Liver (tissue), 9 donors: ENCODE measurements around the gene SBF2. TPM values are rescaled to one million over a fixed set of nuclear protein-coding genes. Genes with fewer than 3 reads are reported as not detected.

Source experiments
- DNase-seq: peaks from one replicate; pipeline ENCODE4 v3.0.0-alpha.2; 2017; ENCODE audit warnings: low spot score
- H3K27ac ChIP-seq, 2 donors: one replicate each; pipeline ENCODE4 v1.7.0; 2013; ENCODE audit warnings: inconsistent platforms in 2 of 2, low read length in 2 of 2, control low read depth in 1 of 2, low read depth in 1 of 2, mild to moderate bottlenecking in 1 of 2
- H3K27me3 ChIP-seq, 4 donors: one replicate each; pipeline versions ENCODE4 v1.6.1 to v1.7.0; 2013; ENCODE audit warnings: low read length in 3 of 4, inconsistent platforms in 1 of 4, mild to moderate bottlenecking in 1 of 4, moderate library complexity in 1 of 4; ENCODE audit not compliant: control insufficient read depth in 4 of 4, insufficient read depth in 4 of 4
- H3K36me3 ChIP-seq, 4 donors: one replicate each; pipeline versions ENCODE4 v1.6.1 to v1.7.0; 2013; ENCODE audit warnings: low read length in 3 of 4, mild to moderate bottlenecking in 3 of 4, low read depth in 1 of 4, moderate library complexity in 1 of 4; ENCODE audit not compliant: control insufficient read depth in 4 of 4, insufficient read depth in 3 of 4
- H3K4me1 ChIP-seq, 4 donors: one replicate each; pipeline versions ENCODE4 v1.6.1 to v1.7.0; 2013; ENCODE audit warnings: low read length in 3 of 4, mild to moderate bottlenecking in 3 of 4, moderate library complexity in 1 of 4; ENCODE audit not compliant: control insufficient read depth in 4 of 4, insufficient read depth in 4 of 4
- H3K4me3 ChIP-seq, 3 donors: one replicate each; pipeline versions ENCODE4 v1.6.1 to v1.7.0; 2013; ENCODE audit warnings: low read length in 3 of 3, control low read depth in 1 of 3, low read depth in 1 of 3, mild to moderate bottlenecking in 1 of 3
- H3K9ac ChIP-seq, 2 donors: one replicate each; pipeline ENCODE4 v1.7.0; 2013; ENCODE audit warnings: low read length in 2 of 2, mild to moderate bottlenecking in 2 of 2, moderate library complexity in 2 of 2, control low read depth in 1 of 2, low read depth in 1 of 2
- H3K9me3 ChIP-seq, 4 donors: one replicate each; pipeline versions ENCODE4 v1.6.1 to v1.7.0; 2013; ENCODE audit warnings: low read length in 3 of 4; ENCODE audit not compliant: control insufficient read depth in 4 of 4
- EGR1 ChIP-seq, 2 donors: IDR thresholded peaks; 2 replicates each; pipeline ENCODE4 v1.6.1; 2016 to 2018; ENCODE audit warnings: antibody characterized with exemption in 2 of 2, low read depth in 2 of 2
- FOXA1 ChIP-seq: IDR thresholded peaks from 2 replicates; pipeline ENCODE4 v1.6.1; 2016; ENCODE audit warnings: antibody characterized with exemption
- FOXA2 ChIP-seq: IDR thresholded peaks from 2 replicates; pipeline ENCODE4 v1.6.1; 2016; ENCODE audit warnings: antibody characterized with exemption
- GABPA ChIP-seq, 2 donors: IDR thresholded peaks in 1 of 2; conservative IDR thresholded peaks in 1 of 2; 2 replicates each; pipeline ENCODE4 v1.6.1; 2016; ENCODE audit warnings: antibody characterized with exemption in 2 of 2, mild to moderate bottlenecking in 1 of 2, moderate library complexity in 1 of 2
- HNF4A ChIP-seq, 2 donors: conservative IDR thresholded peaks; 2 replicates each; pipeline ENCODE4 v1.6.1; 2016; ENCODE audit warnings: antibody characterized with exemption in 2 of 2, mild to moderate bottlenecking in 2 of 2
- HNF4G ChIP-seq: IDR thresholded peaks from 2 replicates; pipeline ENCODE4 v1.6.1; 2016; ENCODE audit warnings: antibody characterized with exemption
- JUND ChIP-seq, 2 donors: IDR thresholded peaks; 2 replicates each; pipeline ENCODE4 v1.6.1; 2016; ENCODE audit warnings: antibody characterized with exemption in 2 of 2
- NR2F2 ChIP-seq: IDR thresholded peaks from 2 replicates; pipeline ENCODE4 v1.6.1; 2016; ENCODE audit warnings: antibody characterized with exemption
- RAD21 ChIP-seq, 2 donors: IDR thresholded peaks; 2 replicates each; pipeline ENCODE4 v1.6.1; 2016; ENCODE audit warnings: antibody characterized with exemption in 2 of 2, mild to moderate bottlenecking in 2 of 2
- RXRA ChIP-seq, 2 donors: IDR thresholded peaks; 2 replicates each; pipeline ENCODE4 v1.6.1; 2017 to 2018; ENCODE audit warnings: antibody characterized with exemption in 2 of 2, mild to moderate bottlenecking in 1 of 2
- SP1 ChIP-seq: IDR thresholded peaks from 2 replicates; pipeline ENCODE4 v1.6.1; 2018; ENCODE audit warnings: antibody characterized with exemption, mild to moderate bottlenecking
- TAF1 ChIP-seq: conservative IDR thresholded peaks from 2 replicates; pipeline ENCODE4 v1.6.1; 2016; ENCODE audit warnings: antibody characterized with exemption, mild to moderate bottlenecking
- YY1 ChIP-seq: IDR thresholded peaks from 2 replicates; pipeline ENCODE4 v1.6.1; 2016; ENCODE audit warnings: antibody characterized with exemption, mild to moderate bottlenecking
- WGBS: extraction: QIAGEN DNeasy Blood & Tissue Kit; methylation state at CpG from one replicate; pipeline ENCODE4 v1.1.7; 2013; 5-methylcytosine and 5-hydroxymethylcytosine counted together
- polyA plus RNA-seq, 2 donors: library from polyadenylated mRNA; stranded (reverse) in 1 of 2; unstranded in 1 of 2; fragments of 200-250 nt in 1 of 2; fragments of >200 nt in 1 of 2; fragmentation: Nextera tagmentation in 1 of 2; extraction: Ambion mirVana in 1 of 2; gene quantifications; one replicate each; pipeline versions ENCODE4 v1.2.1 to v1.2.3, GENCODE V29; 2013 to 2015
- total RNA-seq, 2 donors: library from RNA; depleted of rRNA; stranded (reverse); fragments of >200 nt; gene quantifications; one replicate each; pipeline ENCODE4 v1.2.3, GENCODE V29; 2014
- TF ChIP-seq, protein P1 (sequence below): IDR thresholded peaks from 2 replicates; pipeline ENCODE4 v1.6.1; 2016; ENCODE audit warnings: antibody characterized with exemption
- TF ChIP-seq, protein P2 (sequence below): IDR thresholded peaks from 2 replicates; pipeline ENCODE4 v1.6.1; 2016; ENCODE audit warnings: antibody characterized with exemption
- TF ChIP-seq, protein P3 (sequence below): IDR thresholded peaks from 2 replicates; pipeline ENCODE4 v1.6.1; 2016; ENCODE audit warnings: antibody characterized with exemption, mild to moderate bottlenecking
- donor health status: healthy.
- donor health status: healthy.
- donor health status: healthy.
- donor health status: healthy.
- donor health status: healthy.

The SBF2 gene
- total and polyA plus RNA-seq, 4 donors = 7.5 to 31.3 (median 14.7) TPM

DNA sequence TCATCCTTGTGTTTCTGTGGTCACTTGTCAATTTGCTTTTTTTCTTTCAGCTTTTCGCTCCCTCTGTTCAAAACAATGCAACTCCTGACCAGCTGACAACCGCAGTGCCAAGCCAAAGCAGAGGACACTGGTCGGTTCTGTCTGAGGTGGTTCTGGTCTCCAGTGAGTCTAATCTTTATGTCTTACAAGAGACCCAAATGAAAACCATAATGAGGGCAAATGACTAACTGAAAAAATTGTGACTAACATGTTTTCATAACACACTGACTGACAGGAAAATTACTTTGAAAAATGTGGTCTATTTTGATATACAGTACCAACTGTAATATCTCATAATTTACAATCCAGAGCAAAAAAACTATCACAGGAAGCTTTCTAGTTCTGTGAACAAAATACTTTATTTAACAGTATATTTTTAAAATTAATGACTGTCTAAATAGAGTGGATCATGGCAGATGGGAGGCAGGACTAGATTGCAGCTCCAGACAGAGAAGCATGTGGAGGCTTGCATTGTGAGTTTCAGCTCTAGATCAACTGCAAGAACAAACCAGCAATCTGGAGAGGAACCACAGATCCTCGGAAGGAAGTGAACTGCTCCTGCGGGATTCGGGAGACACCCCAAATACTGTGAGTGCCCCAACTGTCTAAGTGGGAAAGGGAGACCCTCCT, 311.8 kb downstream of the SBF2 start:
- 80% methylated on average over 6 of the region's 6 CpGs for WGBS
- no peak overlapping the region for H3K27ac ChIP-seq
- H3K4me3 ChIP-seq = no peak overlapping the region
- H3K27me3 ChIP-seq = no peaks in the 10 kb centered on the region
- no peak overlapping the region for H3K9ac ChIP-seq
- H3K36me3 ChIP-seq = peaks cover 0 to 1% (median 0%) of the 10 kb centered on the region in 4 donors
- H3K4me1 ChIP-seq = peaks cover 0 to 1% (median 0%) of the 10 kb centered on the region in 4 donors
- no peaks in the 10 kb centered on the region for H3K9me3 ChIP-seq
- DNase-seq = no peak
- TF ChIP-seq EGR1 (IDR thresholded peaks at IDR 0.05; ENCODE audit: low read depth in 2 of 2) = no peak
- TF ChIP-seq HNF4A (conservative IDR thresholded peaks at IDR 0.05) = no peak
- TF ChIP-seq HNF4G = no peak
- TF ChIP-seq, protein P1, sequence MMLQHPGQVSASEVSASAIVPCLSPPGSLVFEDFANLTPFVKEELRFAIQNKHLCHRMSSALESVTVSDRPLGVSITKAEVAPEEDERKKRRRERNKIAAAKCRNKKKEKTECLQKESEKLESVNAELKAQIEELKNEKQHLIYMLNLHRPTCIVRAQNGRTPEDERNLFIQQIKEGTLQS = no peak
- no peak for TF ChIP-seq SP1
- TF ChIP-seq RXRA (IDR thresholded peaks at IDR 0.05) = no peak
- no peak for TF ChIP-seq FOXA2

DNA sequence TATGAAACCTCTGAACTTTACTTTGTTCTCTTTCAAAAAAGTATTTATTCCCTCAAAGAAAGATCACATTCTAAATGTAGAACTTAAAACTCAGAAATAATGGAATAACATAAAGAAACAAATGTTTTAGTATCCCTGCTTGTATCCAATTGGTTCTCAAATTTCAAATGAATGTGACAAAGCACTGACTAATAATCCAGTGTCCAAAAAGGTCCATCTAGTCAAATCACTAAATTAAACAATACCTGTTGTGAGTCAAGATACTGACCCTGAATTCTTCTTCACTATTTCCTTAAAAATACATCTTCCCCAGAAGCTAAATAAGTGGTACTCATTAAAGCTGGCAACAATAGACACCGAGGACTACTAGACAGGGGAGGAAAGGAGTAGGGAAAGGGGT, 313.1 kb downstream of the SBF2 start:
- DNase-seq = no peak
- Histone ChIP-seq H3K4me3 (no peak overlapping the region), H3K36me3 (peaks cover 0 to 1% (median 0%) of the 10 kb centered on the region in 4 donors), H3K9me3 (no peaks in the 10 kb centered on the region), H3K4me1 (peaks cover 0 to 1% (median 0%) of the 10 kb centered on the region in 4 donors), H3K27ac (no peak overlapping the region), H3K9ac (no peak overlapping the region), H3K27me3 (no peaks in the 10 kb centered on the region)
- 93% methylated on average over 1 of the region's 1 CpG for WGBS
- TF ChIP-seq TAF1 = no peak
- TF ChIP-seq, protein P1 = no peak
- TF ChIP-seq JUND (IDR thresholded peaks at IDR 0.05) = no peak
- TF ChIP-seq YY1 = no peak
- TF ChIP-seq, protein P2, sequence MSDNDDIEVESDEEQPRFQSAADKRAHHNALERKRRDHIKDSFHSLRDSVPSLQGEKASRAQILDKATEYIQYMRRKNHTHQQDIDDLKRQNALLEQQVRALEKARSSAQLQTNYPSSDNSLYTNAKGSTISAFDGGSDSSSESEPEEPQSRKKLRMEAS = no peak
- no peak for TF ChIP-seq NR2F2
- TF ChIP-seq, protein P3, sequence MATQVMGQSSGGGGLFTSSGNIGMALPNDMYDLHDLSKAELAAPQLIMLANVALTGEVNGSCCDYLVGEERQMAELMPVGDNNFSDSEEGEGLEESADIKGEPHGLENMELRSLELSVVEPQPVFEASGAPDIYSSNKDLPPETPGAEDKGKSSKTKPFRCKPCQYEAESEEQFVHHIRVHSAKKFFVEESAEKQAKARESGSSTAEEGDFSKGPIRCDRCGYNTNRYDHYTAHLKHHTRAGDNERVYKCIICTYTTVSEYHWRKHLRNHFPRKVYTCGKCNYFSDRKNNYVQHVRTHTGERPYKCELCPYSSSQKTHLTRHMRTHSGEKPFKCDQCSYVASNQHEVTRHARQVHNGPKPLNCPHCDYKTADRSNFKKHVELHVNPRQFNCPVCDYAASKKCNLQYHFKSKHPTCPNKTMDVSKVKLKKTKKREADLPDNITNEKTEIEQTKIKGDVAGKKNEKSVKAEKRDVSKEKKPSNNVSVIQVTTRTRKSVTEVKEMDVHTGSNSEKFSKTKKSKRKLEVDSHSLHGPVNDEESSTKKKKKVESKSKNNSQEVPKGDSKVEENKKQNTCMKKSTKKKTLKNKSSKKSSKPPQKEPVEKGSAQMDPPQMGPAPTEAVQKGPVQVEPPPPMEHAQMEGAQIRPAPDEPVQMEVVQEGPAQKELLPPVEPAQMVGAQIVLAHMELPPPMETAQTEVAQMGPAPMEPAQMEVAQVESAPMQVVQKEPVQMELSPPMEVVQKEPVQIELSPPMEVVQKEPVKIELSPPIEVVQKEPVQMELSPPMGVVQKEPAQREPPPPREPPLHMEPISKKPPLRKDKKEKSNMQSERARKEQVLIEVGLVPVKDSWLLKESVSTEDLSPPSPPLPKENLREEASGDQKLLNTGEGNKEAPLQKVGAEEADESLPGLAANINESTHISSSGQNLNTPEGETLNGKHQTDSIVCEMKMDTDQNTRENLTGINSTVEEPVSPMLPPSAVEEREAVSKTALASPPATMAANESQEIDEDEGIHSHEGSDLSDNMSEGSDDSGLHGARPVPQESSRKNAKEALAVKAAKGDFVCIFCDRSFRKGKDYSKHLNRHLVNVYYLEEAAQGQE = no peak
- no peak for TF ChIP-seq HNF4A (conservative IDR thresholded peaks at IDR 0.05)
- no peak for TF ChIP-seq HNF4G
- no peak for TF ChIP-seq GABPA (IDR thresholded peaks at IDR 0.05 in 1 of 2, conservative IDR thresholded peaks at IDR 0.05 in 1 of 2)

DNA sequence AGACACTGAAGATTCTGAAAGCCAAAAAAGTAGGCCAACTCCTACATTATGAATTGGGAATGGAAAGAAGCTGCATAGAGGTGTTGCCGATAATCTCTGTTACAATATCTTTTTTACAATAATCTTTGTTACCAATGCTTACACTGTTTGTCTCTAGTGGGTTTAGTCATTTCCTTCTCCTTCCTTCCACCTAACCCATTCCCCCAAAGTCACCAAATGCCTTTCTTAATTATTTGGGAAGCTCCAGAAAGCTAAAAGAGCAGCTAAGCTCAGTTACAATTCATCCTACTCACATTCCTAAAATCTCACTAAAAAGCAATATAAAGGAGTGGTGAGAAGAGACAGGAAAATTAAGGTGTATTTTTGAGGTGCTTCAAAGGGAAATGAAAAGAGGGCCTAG, 316.5 kb downstream of the SBF2 start:
- TF ChIP-seq HNF4A (conservative IDR thresholded peaks at IDR 0.05) (no peak), JUND (IDR thresholded peaks at IDR 0.05) (no peak), RAD21 (IDR thresholded peaks at IDR 0.05) (no peak), RXRA (IDR thresholded peaks at IDR 0.05) (no peak), FOXA1 (no peak), FOXA2 (no peak)
- TF ChIP-seq, protein P3 = no peak
- Histone ChIP-seq H3K27ac (no peak overlapping the region), H3K4me1 (peaks cover 0 to 4% (median 2%) of the 10 kb centered on the region in 4 donors), H3K9me3 (no peaks in the 10 kb centered on the region), H3K4me3 (no peak overlapping the region), H3K27me3 (no peaks in the 10 kb centered on the region), H3K36me3 (peaks cover 0 to 4% (median 0%) of the 10 kb centered on the region in 4 donors), H3K9ac (no peak overlapping the region)
- DNase-seq = no peak
- WGBS = 86% methylated on average over 1 of the region's 1 CpG
